Measurements from ENCODE around the gene TMPRSS9. TPM values are rescaled to one million over a fixed set of nuclear protein-coding genes. Genes with fewer than 3 reads are reported as not detected.

The TMPRSS9 gene
- total and polyA plus RNA-seq, 2 of the 13 experiments (the other 11 are each of a cell fraction or from before 2014, with no cell fraction given), result 2.5 to 5.2 TPM

DNA sequence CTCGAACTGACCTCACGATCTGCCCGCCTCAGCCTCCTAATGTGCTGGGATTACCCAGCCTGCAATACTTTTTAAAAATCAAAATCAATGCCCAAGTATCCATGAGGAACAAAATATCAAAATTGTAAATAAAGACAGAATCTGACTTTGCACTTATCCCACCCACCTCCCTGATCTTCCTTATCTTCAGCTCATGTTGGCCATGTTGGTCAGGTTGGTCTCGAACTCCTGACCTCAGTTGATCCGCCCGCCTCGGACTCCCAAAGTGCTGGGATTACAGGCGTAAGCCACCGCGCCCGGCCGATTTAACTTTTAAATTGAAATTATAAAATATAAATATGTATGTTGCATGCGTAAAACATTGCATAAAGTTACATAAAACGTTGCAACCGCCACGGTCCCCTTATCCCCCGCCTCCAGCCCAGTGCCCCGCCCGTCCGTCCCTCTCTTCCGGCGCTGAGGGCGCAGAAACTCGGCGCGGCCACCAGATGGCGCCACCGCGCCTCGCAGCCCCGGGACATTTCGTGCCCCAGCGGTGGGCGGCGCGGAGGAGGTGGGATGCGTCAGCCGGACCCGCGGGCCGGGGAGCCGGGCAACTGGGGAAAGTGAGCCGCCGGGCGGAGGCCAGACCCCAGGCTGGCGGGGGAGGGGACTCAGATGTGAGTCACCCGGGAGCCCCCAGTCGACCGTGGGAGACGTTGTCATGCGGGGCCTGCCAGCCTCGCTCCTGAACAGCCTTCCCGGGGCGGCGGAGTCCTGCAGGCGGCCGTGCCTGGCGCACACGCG is 114.4 kb downstream of the TMPRSS9 start (continued):
- TF ChIP-seq ZNF816 (CRISPR knock-in tag; IDR thresholded peaks at IDR 0.05; ENCODE audit: borderline replicate concordance), result peak; percentile 72; the same call in 1 of the 2 replicates
- peak; percentile 76; the same call in 1 of the 2 replicates for TF ChIP-seq RXRB (CRISPR knock-in tag; IDR thresholded peaks at IDR 0.05; ENCODE audit: borderline replicate concordance)
- TF ChIP-seq, protein P1, sequence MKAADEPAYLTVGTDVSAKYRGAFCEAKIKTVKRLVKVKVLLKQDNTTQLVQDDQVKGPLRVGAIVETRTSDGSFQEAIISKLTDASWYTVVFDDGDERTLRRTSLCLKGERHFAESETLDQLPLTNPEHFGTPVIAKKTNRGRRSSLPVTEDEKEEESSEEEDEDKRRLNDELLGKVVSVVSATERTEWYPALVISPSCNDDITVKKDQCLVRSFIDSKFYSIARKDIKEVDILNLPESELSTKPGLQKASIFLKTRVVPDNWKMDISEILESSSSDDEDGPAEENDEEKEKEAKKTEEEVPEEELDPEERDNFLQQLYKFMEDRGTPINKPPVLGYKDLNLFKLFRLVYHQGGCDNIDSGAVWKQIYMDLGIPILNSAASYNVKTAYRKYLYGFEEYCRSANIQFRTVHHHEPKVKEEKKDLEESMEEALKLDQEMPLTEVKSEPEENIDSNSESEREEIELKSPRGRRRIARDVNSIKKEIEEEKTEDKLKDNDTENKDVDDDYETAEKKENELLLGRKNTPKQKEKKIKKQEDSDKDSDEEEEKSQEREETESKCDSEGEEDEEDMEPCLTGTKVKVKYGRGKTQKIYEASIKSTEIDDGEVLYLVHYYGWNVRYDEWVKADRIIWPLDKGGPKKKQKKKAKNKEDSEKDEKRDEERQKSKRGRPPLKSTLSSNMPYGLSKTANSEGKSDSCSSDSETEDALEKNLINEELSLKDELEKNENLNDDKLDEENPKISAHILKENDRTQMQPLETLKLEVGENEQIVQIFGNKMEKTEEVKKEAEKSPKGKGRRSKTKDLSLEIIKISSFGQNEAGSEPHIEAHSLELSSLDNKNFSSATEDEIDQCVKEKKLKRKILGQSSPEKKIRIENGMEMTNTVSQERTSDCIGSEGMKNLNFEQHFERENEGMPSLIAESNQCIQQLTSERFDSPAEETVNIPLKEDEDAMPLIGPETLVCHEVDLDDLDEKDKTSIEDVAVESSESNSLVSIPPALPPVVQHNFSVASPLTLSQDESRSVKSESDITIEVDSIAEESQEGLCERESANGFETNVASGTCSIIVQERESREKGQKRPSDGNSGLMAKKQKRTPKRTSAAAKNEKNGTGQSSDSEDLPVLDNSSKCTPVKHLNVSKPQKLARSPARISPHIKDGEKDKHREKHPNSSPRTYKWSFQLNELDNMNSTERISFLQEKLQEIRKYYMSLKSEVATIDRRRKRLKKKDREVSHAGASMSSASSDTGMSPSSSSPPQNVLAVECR (CRISPR knock-in tag; IDR thresholded peaks at IDR 0.05; ENCODE audit: borderline replicate concordance), result peak; percentile 63; the same call in 1 of the 2 replicates
- TF ChIP-seq PPARG (CRISPR knock-in tag; conservative IDR thresholded peaks at IDR 0.05), result 0 out of 2 replicates have a peak, but pooled peaks have one; percentile 31
- TF ChIP-seq ETV5 (CRISPR knock-in tag; IDR thresholded peaks at IDR 0.05; ENCODE audit: borderline replicate concordance), result peak; percentile 97
- peak; percentile 20; the same call in 1 of the 2 replicates for TF ChIP-seq KLF11 (CRISPR knock-in tag; IDR thresholded peaks at IDR 0.05)
- 0 out of 2 replicates have a peak, but pooled peaks have one; percentile 51 for TF ChIP-seq ZFP41 (CRISPR knock-in tag; IDR thresholded peaks at IDR 0.05; ENCODE audit: borderline replicate concordance)
- TF ChIP-seq, protein P2, sequence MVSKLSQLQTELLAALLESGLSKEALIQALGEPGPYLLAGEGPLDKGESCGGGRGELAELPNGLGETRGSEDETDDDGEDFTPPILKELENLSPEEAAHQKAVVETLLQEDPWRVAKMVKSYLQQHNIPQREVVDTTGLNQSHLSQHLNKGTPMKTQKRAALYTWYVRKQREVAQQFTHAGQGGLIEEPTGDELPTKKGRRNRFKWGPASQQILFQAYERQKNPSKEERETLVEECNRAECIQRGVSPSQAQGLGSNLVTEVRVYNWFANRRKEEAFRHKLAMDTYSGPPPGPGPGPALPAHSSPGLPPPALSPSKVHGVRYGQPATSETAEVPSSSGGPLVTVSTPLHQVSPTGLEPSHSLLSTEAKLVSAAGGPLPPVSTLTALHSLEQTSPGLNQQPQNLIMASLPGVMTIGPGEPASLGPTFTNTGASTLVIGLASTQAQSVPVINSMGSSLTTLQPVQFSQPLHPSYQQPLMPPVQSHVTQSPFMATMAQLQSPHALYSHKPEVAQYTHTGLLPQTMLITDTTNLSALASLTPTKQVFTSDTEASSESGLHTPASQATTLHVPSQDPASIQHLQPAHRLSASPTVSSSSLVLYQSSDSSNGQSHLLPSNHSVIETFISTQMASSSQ (IDR thresholded peaks at IDR 0.05; ENCODE audit: low read depth), result no peak
- TF ChIP-seq, protein P2 (CRISPR knock-in tag; IDR thresholded peaks at IDR 0.05; ENCODE audit: borderline replicate concordance), result peak; percentile 56; the same call in 1 of the 2 replicates
- peak; percentile 78 for TF ChIP-seq BCL6 (CRISPR knock-in tag; IDR thresholded peaks at IDR 0.05)
- TF ChIP-seq SALL2 (CRISPR knock-in tag; IDR thresholded peaks at IDR 0.05), result peak; percentile 46; the same call in 1 of the 2 replicates
- TF ChIP-seq, protein P3, sequence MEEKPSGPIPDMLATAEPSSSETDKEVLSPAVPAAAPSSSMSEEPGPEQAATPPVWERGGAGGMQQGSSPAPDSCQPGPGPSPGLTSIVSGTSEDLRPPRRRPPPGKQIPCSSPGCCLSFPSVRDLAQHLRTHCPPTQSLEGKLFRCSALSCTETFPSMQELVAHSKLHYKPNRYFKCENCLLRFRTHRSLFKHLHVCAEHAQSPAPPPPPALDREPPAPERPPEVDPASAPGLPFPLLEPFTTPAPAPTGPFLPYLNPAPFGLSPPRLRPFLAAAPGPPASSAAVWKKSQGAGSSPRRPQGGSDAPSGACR (CRISPR knock-in tag; IDR thresholded peaks at IDR 0.05), result peak; percentile 94
- TF ChIP-seq KDM2A (CRISPR knock-in tag; IDR thresholded peaks at IDR 0.05; ENCODE audit: borderline replicate concordance, low read depth), result peak; percentile 94
- TF ChIP-seq THAP11 (CRISPR knock-in tag; IDR thresholded peaks at IDR 0.05), result peak; percentile 76
- TF ChIP-seq XRCC5 (optimal IDR thresholded peaks at IDR 0.05; ENCODE audit: low read length), result peak; percentile 56
- TF ChIP-seq ZNF772 (CRISPR knock-in tag; IDR thresholded peaks at IDR 0.05), result peak; percentile 82
- peak; percentile 61; the same call in 1 of the 2 replicates for TF ChIP-seq PITX1 (CRISPR knock-in tag; IDR thresholded peaks at IDR 0.05)
- no peak for TF ChIP-seq LCORL (IDR thresholded peaks at IDR 0.05)
- peak; percentile 93 for TF ChIP-seq LCORL (CRISPR knock-in tag; IDR thresholded peaks at IDR 0.05)
- TF ChIP-seq ZFX (CRISPR knock-in tag; IDR thresholded peaks at IDR 0.05; ENCODE audit: low read depth), result peak; percentile 52
- TF ChIP-seq HNRNPLL (IDR thresholded peaks at IDR 0.05; ENCODE audit: low read depth, low read length, poor library complexity, severe bottlenecking), result peak; percentile 68
